ENCODE results near the gene BPGM. TPM values are rescaled to one million over a fixed set of nuclear protein-coding genes. Genes with fewer than 3 reads are reported as not detected.

The BPGM gene
- total and polyA plus RNA-seq, 9 of the 15 experiments (the other 6 are each of a cell fraction or from before 2014, with no cell fraction given): 14.1 to 46.1 (median 21.2) TPM

DNA sequence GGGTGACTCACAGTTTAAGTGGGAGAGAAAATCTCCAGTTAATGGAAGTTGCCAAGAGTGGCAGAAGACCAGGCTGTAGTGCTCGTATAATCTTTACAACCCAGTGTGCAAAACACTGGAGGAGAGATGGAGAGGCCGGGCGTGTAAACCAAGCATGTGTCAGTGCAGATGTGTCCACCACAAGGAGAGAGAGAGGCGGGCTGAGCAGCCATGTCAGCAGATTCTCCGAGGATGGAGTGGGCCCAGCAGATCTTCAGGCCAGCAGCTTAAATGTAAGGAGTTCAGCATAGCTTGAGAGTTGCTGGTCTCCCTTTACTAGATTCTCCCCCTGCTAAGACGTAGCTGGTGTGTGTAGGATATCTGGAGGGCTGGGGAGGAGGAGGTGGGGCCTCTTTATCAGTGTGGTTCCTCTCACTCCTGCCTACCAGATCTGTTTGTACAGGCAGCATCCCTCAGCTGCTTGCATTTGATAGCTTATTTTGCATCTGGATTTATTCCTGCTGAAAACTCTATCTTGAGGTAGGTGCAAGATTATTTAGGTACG lies 13.7 kb downstream of the BPGM start (continued):
- TF ChIP-seq CREM (IDR thresholded peaks at IDR 0.05; ENCODE audit: low read depth) (peak; percentile 36; the same call in 1 of the 2 replicates), HDAC1 (IDR thresholded peaks at IDR 0.05) (peak in 1 of 2 experiments; percentile 43; a peak in 1 of 4 replicates), HCFC1 (IDR thresholded peaks at IDR 0.05; ENCODE audit: low read depth, low read length) (no peak), GABPB2 (CRISPR knock-in tag; conservative IDR thresholded peaks at IDR 0.05) (no peak), RBM39 (optimal IDR thresholded peaks at IDR 0.05; ENCODE audit: low read depth, low read length) (no peak), TBP (optimal IDR thresholded peaks at IDR 0.05; ENCODE audit: low read depth, low read length) (no peak), MYBL2 (IDR thresholded peaks at IDR 0.05; ENCODE audit: low read depth) (no peak), MYBL2 (CRISPR knock-in tag; IDR thresholded peaks at IDR 0.05; ENCODE audit: borderline replicate concordance) (no peak), ZNF184 (CRISPR knock-in tag; IDR thresholded peaks at IDR 0.05) (no peak), HIVEP1 (CRISPR knock-in tag; IDR thresholded peaks at IDR 0.05) (no peak), HSF4 (CRISPR knock-in tag; IDR thresholded peaks at IDR 0.05; ENCODE audit: borderline replicate concordance) (no peak), HOXB6 (CRISPR knock-in tag; IDR thresholded peaks at IDR 0.05; ENCODE audit: borderline replicate concordance) (no peak), ZNF445 (CRISPR knock-in tag; IDR thresholded peaks at IDR 0.05; ENCODE audit: low read depth) (no peak), ZNF780A (CRISPR knock-in tag; IDR thresholded peaks at IDR 0.05) (no peak), SMAD1 (IDR thresholded peaks at IDR 0.05; ENCODE audit: low read depth, low read length, partially characterized antibody) (peak; percentile 33), TARDBP (IDR thresholded peaks at IDR 0.05) (no peak)
- TF ChIP-seq, protein P1, sequence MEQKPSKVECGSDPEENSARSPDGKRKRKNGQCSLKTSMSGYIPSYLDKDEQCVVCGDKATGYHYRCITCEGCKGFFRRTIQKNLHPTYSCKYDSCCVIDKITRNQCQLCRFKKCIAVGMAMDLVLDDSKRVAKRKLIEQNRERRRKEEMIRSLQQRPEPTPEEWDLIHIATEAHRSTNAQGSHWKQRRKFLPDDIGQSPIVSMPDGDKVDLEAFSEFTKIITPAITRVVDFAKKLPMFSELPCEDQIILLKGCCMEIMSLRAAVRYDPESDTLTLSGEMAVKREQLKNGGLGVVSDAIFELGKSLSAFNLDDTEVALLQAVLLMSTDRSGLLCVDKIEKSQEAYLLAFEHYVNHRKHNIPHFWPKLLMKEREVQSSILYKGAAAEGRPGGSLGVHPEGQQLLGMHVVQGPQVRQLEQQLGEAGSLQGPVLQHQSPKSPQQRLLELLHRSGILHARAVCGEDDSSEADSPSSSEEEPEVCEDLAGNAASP (IDR thresholded peaks at IDR 0.05): no peak
- TF ChIP-seq, protein P2, sequence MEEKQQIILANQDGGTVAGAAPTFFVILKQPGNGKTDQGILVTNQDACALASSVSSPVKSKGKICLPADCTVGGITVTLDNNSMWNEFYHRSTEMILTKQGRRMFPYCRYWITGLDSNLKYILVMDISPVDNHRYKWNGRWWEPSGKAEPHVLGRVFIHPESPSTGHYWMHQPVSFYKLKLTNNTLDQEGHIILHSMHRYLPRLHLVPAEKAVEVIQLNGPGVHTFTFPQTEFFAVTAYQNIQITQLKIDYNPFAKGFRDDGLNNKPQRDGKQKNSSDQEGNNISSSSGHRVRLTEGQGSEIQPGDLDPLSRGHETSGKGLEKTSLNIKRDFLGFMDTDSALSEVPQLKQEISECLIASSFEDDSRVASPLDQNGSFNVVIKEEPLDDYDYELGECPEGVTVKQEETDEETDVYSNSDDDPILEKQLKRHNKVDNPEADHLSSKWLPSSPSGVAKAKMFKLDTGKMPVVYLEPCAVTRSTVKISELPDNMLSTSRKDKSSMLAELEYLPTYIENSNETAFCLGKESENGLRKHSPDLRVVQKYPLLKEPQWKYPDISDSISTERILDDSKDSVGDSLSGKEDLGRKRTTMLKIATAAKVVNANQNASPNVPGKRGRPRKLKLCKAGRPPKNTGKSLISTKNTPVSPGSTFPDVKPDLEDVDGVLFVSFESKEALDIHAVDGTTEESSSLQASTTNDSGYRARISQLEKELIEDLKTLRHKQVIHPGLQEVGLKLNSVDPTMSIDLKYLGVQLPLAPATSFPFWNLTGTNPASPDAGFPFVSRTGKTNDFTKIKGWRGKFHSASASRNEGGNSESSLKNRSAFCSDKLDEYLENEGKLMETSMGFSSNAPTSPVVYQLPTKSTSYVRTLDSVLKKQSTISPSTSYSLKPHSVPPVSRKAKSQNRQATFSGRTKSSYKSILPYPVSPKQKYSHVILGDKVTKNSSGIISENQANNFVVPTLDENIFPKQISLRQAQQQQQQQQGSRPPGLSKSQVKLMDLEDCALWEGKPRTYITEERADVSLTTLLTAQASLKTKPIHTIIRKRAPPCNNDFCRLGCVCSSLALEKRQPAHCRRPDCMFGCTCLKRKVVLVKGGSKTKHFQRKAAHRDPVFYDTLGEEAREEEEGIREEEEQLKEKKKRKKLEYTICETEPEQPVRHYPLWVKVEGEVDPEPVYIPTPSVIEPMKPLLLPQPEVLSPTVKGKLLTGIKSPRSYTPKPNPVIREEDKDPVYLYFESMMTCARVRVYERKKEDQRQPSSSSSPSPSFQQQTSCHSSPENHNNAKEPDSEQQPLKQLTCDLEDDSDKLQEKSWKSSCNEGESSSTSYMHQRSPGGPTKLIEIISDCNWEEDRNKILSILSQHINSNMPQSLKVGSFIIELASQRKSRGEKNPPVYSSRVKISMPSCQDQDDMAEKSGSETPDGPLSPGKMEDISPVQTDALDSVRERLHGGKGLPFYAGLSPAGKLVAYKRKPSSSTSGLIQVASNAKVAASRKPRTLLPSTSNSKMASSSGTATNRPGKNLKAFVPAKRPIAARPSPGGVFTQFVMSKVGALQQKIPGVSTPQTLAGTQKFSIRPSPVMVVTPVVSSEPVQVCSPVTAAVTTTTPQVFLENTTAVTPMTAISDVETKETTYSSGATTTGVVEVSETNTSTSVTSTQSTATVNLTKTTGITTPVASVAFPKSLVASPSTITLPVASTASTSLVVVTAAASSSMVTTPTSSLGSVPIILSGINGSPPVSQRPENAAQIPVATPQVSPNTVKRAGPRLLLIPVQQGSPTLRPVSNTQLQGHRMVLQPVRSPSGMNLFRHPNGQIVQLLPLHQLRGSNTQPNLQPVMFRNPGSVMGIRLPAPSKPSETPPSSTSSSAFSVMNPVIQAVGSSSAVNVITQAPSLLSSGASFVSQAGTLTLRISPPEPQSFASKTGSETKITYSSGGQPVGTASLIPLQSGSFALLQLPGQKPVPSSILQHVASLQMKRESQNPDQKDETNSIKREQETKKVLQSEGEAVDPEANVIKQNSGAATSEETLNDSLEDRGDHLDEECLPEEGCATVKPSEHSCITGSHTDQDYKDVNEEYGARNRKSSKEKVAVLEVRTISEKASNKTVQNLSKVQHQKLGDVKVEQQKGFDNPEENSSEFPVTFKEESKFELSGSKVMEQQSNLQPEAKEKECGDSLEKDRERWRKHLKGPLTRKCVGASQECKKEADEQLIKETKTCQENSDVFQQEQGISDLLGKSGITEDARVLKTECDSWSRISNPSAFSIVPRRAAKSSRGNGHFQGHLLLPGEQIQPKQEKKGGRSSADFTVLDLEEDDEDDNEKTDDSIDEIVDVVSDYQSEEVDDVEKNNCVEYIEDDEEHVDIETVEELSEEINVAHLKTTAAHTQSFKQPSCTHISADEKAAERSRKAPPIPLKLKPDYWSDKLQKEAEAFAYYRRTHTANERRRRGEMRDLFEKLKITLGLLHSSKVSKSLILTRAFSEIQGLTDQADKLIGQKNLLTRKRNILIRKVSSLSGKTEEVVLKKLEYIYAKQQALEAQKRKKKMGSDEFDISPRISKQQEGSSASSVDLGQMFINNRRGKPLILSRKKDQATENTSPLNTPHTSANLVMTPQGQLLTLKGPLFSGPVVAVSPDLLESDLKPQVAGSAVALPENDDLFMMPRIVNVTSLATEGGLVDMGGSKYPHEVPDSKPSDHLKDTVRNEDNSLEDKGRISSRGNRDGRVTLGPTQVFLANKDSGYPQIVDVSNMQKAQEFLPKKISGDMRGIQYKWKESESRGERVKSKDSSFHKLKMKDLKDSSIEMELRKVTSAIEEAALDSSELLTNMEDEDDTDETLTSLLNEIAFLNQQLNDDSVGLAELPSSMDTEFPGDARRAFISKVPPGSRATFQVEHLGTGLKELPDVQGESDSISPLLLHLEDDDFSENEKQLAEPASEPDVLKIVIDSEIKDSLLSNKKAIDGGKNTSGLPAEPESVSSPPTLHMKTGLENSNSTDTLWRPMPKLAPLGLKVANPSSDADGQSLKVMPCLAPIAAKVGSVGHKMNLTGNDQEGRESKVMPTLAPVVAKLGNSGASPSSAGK (IDR thresholded peaks at IDR 0.05): no peak

Measured in K562 (cell line).